Esophagus (tissue), 2 donors: Measurements from ENCODE around the gene ZFPL1. TPM values are rescaled to one million over a fixed set of nuclear protein-coding genes. Genes with fewer than 3 reads are reported as not detected.
A peak's percentile ranks its signal among the peaks of the same experiment; 100 is the strongest.

Experiments
- H3K27ac ChIP-seq, 2 donors: one replicate each; pipeline ENCODE4 v1.5.1; 2013; ENCODE audit warnings: low read depth in 2 of 2, mild to moderate bottlenecking in 2 of 2, inconsistent platforms in 1 of 2, low read length in 1 of 2, moderate library complexity in 1 of 2
- H3K27me3 ChIP-seq, 2 donors: one replicate each; pipeline ENCODE4 v1.6.1; 2013; ENCODE audit warnings: low read length in 2 of 2, control low read depth in 1 of 2, mild to moderate bottlenecking in 1 of 2; ENCODE audit not compliant: insufficient read depth in 2 of 2, control insufficient read depth in 1 of 2
- H3K36me3 ChIP-seq, 2 donors: one replicate each; pipeline ENCODE4 v1.6.1; 2013; ENCODE audit warnings: low read length in 1 of 2; ENCODE audit not compliant: control insufficient read depth in 2 of 2, insufficient read depth in 2 of 2
- H3K4me1 ChIP-seq, 2 donors: one replicate each; pipeline ENCODE4 v1.6.1; 2013; ENCODE audit warnings: low read length in 1 of 2; ENCODE audit not compliant: control insufficient read depth in 2 of 2, insufficient read depth in 2 of 2
- H3K4me3 ChIP-seq, 2 donors: one replicate each; pipeline ENCODE4 v1.5.1; 2013; ENCODE audit warnings: low read length in 2 of 2, mild to moderate bottlenecking in 2 of 2, low read depth in 1 of 2, moderate library complexity in 1 of 2
- H3K9me3 ChIP-seq, 2 donors: one replicate each; pipeline ENCODE4 v1.6.1; 2013; ENCODE audit warnings: mild to moderate bottlenecking in 2 of 2, low read depth in 1 of 2, low read length in 1 of 2, moderate library complexity in 1 of 2; ENCODE audit not compliant: control insufficient read depth in 2 of 2, insufficient read depth in 1 of 2
- WGBS, 2 donors: extraction: QIAGEN DNeasy Blood & Tissue Kit; methylation state at CpG; one replicate each; pipeline ENCODE4 v1.1.7; 2013; 5-methylcytosine and 5-hydroxymethylcytosine counted together
- polyA plus RNA-seq, 2 donors: library from polyadenylated mRNA; stranded (reverse); fragments of 200-250 nt; gene quantifications; one replicate each; pipeline ENCODE4 v1.2.3, GENCODE V29; 2013
- donor health status: healthy with polysubstance abuse.
- donor health status: Bipolar disorder and iron deficiency.

Gene ZFPL1
- 10 to 100 TPM; 30.6 to 30.9 TPM for polyA plus RNA-seq

GRCh38 chr11:65083834-65084597, at the start of gene ZFPL1, which contains the start of gene CDCA5:
Gene ZFPL1 (plus strand): TSS chr11:65084222. CDS start chr11:65084699, 477 bp downstream.
Gene CDCA5 (minus strand): TSS chr11:65084040. CDS start chr11:65083978, 62 bp downstream.
- Histone ChIP-seq H3K4me1 (peaks cover 0 to 3% of the 10 kb centered on the region in 2 donors), H3K27ac (peak within 1 kb of the TSS; percentile 98), H3K4me3 (peak within 1 kb of the TSS; percentile 77 to 83), H3K27me3 (no peaks in the 10 kb centered on the region), H3K9me3 (no peaks in the 10 kb centered on the region), H3K36me3 (peaks cover 19 to 27% of the 10 kb centered on the region in 2 donors)
- WGBS, 2 donors: 0% methylated on average over 79 of the region's 79 CpGs

- no peaks in the 10 kb centered on the region for H3K9me3 ChIP-seq
- no peaks in the 10 kb centered on the region for H3K4me1 ChIP-seq
- H3K27me3 ChIP-seq: no peaks in the 10 kb centered on the region
- no peak overlapping the region for H3K27ac ChIP-seq
- peaks cover 14 to 37% of the 10 kb centered on the region in 2 donors for H3K36me3 ChIP-seq
- WGBS, 2 donors: 84 to 91% methylated on average over 2 of the region's 2 CpGs
- no peak overlapping the region for H3K4me3 ChIP-seq
These were observed 49.6 kb upstream of the ZFPL1 start for GRCh38 chr11:65034423-65034822.

- Histone ChIP-seq H3K27ac (no peak overlapping the region), H3K4me3 (no peak overlapping the region), H3K27me3 (no peaks in the 10 kb centered on the region), H3K4me1 (no peaks in the 10 kb centered on the region), H3K9me3 (no peaks in the 10 kb centered on the region), H3K36me3 (peaks cover 14 to 40% of the 10 kb centered on the region in 2 donors)
- WGBS, 2 donors: 82 to 86% methylated on average over 11 of the region's 11 CpGs
These were observed 48.4 kb upstream of the ZFPL1 start for GRCh38 chr11:65035579-65035978.

- no peak overlapping the region for H3K4me3 ChIP-seq
- 65 to 77% methylated on average over 6 of the region's 6 CpGs for WGBS, 2 donors
- no peaks in the 10 kb centered on the region for H3K4me1 ChIP-seq
- H3K36me3 ChIP-seq: peaks cover 14 to 38% of the 10 kb centered on the region in 2 donors
- no peaks in the 10 kb centered on the region for H3K9me3 ChIP-seq
- no peak overlapping the region for H3K27ac ChIP-seq
- H3K27me3 ChIP-seq: no peaks in the 10 kb centered on the region
These were observed 47.1 kb upstream of the ZFPL1 start for GRCh38 chr11:65036931-65037330.

GRCh38 chr11:65040520-65040846, 43.5 kb upstream of the ZFPL1 start:
- WGBS, 2 donors: 14 to 15% methylated on average over 7 of the region's 7 CpGs
- H3K27me3 ChIP-seq: no peaks in the 10 kb centered on the region
- H3K27ac ChIP-seq: peak overlapping the region; percentile 97 to 99
- H3K4me3 ChIP-seq: peak overlapping the region; percentile 69 to 76
- peaks cover 0 to 1% of the 10 kb centered on the region in 2 donors for H3K4me1 ChIP-seq
- peaks cover 5 to 33% of the 10 kb centered on the region in 2 donors for H3K36me3 ChIP-seq
- H3K9me3 ChIP-seq: no peaks in the 10 kb centered on the region

GRCh38 chr11:65040847-65041622, 43.0 kb upstream of the ZFPL1 start, which contains the start of gene SAC3D1:
Gene SAC3D1 (plus strand): TSS chr11:65041210. CDS start chr11:65041293, 83 bp downstream.
- peaks cover 0 to 30% of the 10 kb centered on the region in 2 donors for H3K36me3 ChIP-seq
- H3K27ac ChIP-seq: peak within 1 kb of the TSS; percentile 97 to 99
- no peaks in the 10 kb centered on the region for H3K9me3 ChIP-seq
- no peaks in the 10 kb centered on the region for H3K27me3 ChIP-seq
- peak within 1 kb of the TSS; percentile 69 to 76 for H3K4me3 ChIP-seq
- peaks cover 0 to 1% of the 10 kb centered on the region in 2 donors for H3K4me1 ChIP-seq
- WGBS, 2 donors: 0 to 1% methylated on average over 54 to 91 of the region's 91 CpGs

- H3K4me1 ChIP-seq: peaks cover 0 to 2% of the 10 kb centered on the region in 2 donors
- H3K27ac ChIP-seq: no peak overlapping the region
- WGBS, 2 donors: 65 to 73% methylated on average over 6 of the region's 6 CpGs
- no peaks in the 10 kb centered on the region for H3K9me3 ChIP-seq
- no peaks in the 10 kb centered on the region for H3K27me3 ChIP-seq
- H3K4me3 ChIP-seq: no peak overlapping the region
- H3K36me3 ChIP-seq: peaks cover 0 to 19% of the 10 kb centered on the region in 2 donors
These were observed 41.1 kb upstream of the ZFPL1 start for GRCh38 chr11:65042891-65043290.

- Histone ChIP-seq H3K36me3 (peaks cover 0 to 14% of the 10 kb centered on the region in 2 donors), H3K27me3 (no peaks in the 10 kb centered on the region), H3K4me1 (peaks cover 0 to 5% of the 10 kb centered on the region in 2 donors), H3K27ac (no peak overlapping the region), H3K4me3 (no peak overlapping the region), H3K9me3 (no peaks in the 10 kb centered on the region)
- 84 to 85% methylated on average over 23 of the region's 23 CpGs for WGBS, 2 donors
These were observed 40.0 kb upstream of the ZFPL1 start for GRCh38 chr11:65043881-65044501.

- Histone ChIP-seq H3K4me1 (peaks cover 0 to 5% of the 10 kb centered on the region in 2 donors), H3K4me3 (no peak overlapping the region), H3K36me3 (peaks cover 0 to 11% of the 10 kb centered on the region in 2 donors), H3K27me3 (no peaks in the 10 kb centered on the region), H3K9me3 (no peaks in the 10 kb centered on the region), H3K27ac (no peak overlapping the region)
- WGBS, 2 donors: 89 to 93% methylated on average over 5 of the region's 5 CpGs
These were observed 39.0 kb upstream of the ZFPL1 start for GRCh38 chr11:65045061-65045460.
